ENCODE results near the gene L2HGDH.

The L2HGDH gene

GRCh38 chr14:50215416-50215815 is 96.6 kb downstream of the L2HGDH start:
- no peak for TF ChIP-seq ZFX (IDR thresholded peaks at IDR 0.05)
- no peak overlapping the region for H3K27ac ChIP-seq

GRCh38 chr14:50213795-50214194 is 98.2 kb downstream of the L2HGDH start:
- H3K27ac ChIP-seq = no peak overlapping the region
- TF ChIP-seq CTCF (conservative IDR thresholded peaks at IDR 0.05) (no peak), ZFX (IDR thresholded peaks at IDR 0.05) (no peak)

DNA sequence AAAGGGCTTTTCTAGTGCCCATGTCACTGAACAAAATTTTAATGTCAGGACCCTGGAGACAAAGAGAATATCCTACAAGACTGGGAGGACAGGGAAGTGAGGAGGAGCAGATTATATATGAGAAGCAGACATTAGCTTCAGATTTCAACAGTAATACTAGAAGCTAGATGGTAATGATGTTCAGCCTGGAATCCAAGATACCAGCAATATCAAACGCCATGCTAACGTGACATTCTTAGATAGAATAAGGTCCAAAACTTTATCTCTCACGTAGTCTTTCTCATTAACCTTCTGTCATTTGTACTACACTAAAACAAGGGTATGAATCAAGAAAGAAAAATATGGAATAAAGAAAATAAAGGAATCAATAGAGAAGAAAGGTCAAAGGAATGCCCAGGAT is 99.3 kb downstream of the L2HGDH start:
- no peak overlapping the region for H3K27ac ChIP-seq
- no peak for TF ChIP-seq ZFX (IDR thresholded peaks at IDR 0.05)
- TF ChIP-seq CTCF (conservative IDR thresholded peaks at IDR 0.05) = no peak

- no peak overlapping the region for H3K27ac ChIP-seq
- TF ChIP-seq ZFX (IDR thresholded peaks at IDR 0.05) (no peak), CTCF (conservative IDR thresholded peaks at IDR 0.05) (no peak)
Observed at GRCh38 chr14:50210074-50210473, 102.0 kb downstream of the L2HGDH start.

DNA sequence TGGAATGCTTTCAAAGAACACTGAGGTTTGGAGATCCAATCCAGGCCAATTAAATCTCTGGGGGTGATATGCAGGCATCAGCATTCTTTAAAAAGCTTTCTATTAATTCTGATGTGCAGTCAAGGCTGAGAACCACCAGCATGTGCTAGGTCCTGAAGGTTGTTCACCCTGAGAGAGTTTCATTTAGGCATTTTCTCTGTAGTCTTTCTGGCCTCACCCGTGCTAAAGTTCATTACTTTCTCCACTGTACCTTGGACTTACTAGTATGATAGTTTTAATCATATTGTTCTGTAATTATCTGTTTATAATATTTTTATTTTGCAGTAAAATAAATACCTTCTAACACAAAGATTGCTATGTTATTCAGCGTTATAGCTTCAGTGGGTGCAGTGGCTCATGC is 113.5 kb downstream of the L2HGDH start:
- TF ChIP-seq CTCF (conservative IDR thresholded peaks at IDR 0.05) = no peak
- no peak for TF ChIP-seq ZFX (IDR thresholded peaks at IDR 0.05)
- H3K27ac ChIP-seq = no peak overlapping the region

DNA sequence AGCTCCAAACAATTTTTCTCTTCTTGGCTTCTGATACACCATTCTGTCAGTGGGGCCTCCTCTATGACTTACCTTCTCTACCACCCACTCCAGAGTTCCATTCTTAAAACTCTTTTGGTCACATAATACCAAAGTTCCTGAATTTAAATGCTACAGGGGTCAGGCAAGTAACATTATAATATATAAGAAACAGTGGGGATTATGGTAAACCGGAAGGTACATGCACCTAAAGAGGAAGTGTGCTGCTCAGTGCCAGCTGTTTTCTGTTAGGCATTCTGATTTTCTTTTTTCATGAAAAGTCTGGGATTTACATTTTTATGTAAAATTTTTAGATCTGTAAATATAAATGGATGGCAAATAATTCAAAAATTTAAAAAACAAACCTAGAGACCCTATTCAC is 120.5 kb downstream of the L2HGDH start:
- TF ChIP-seq CTCF (conservative IDR thresholded peaks at IDR 0.05) = no peak
- no peak overlapping the region for H3K27ac ChIP-seq
